Liver (tissue), 9 donors: ENCODE data around the gene STK38L. TPM values are rescaled to one million over a fixed set of nuclear protein-coding genes. Genes with fewer than 3 reads are reported as not detected.
A peak's percentile ranks its signal among the peaks of the same experiment; 100 is the strongest.

ENCODE experiments used
- DNase-seq: peaks from one replicate; pipeline ENCODE4 v3.0.0-alpha.2; 2017; ENCODE audit warnings: low spot score
- H3K27ac ChIP-seq, 2 donors: one replicate each; pipeline ENCODE4 v1.7.0; 2013; ENCODE audit warnings: inconsistent platforms in 2 of 2, low read length in 2 of 2, control low read depth in 1 of 2, low read depth in 1 of 2, mild to moderate bottlenecking in 1 of 2
- H3K27me3 ChIP-seq, 4 donors: one replicate each; pipeline versions ENCODE4 v1.6.1 to v1.7.0; 2013; ENCODE audit warnings: low read length in 3 of 4, inconsistent platforms in 1 of 4, mild to moderate bottlenecking in 1 of 4, moderate library complexity in 1 of 4; ENCODE audit not compliant: control insufficient read depth in 4 of 4, insufficient read depth in 4 of 4
- H3K36me3 ChIP-seq, 4 donors: one replicate each; pipeline versions ENCODE4 v1.6.1 to v1.7.0; 2013; ENCODE audit warnings: low read length in 3 of 4, mild to moderate bottlenecking in 3 of 4, low read depth in 1 of 4, moderate library complexity in 1 of 4; ENCODE audit not compliant: control insufficient read depth in 4 of 4, insufficient read depth in 3 of 4
- H3K4me1 ChIP-seq, 4 donors: one replicate each; pipeline versions ENCODE4 v1.6.1 to v1.7.0; 2013; ENCODE audit warnings: low read length in 3 of 4, mild to moderate bottlenecking in 3 of 4, moderate library complexity in 1 of 4; ENCODE audit not compliant: control insufficient read depth in 4 of 4, insufficient read depth in 4 of 4
- H3K4me3 ChIP-seq, 3 donors: one replicate each; pipeline versions ENCODE4 v1.6.1 to v1.7.0; 2013; ENCODE audit warnings: low read length in 3 of 3, control low read depth in 1 of 3, low read depth in 1 of 3, mild to moderate bottlenecking in 1 of 3
- H3K9ac ChIP-seq, 2 donors: one replicate each; pipeline ENCODE4 v1.7.0; 2013; ENCODE audit warnings: low read length in 2 of 2, mild to moderate bottlenecking in 2 of 2, moderate library complexity in 2 of 2, control low read depth in 1 of 2, low read depth in 1 of 2
- H3K9me3 ChIP-seq, 4 donors: one replicate each; pipeline versions ENCODE4 v1.6.1 to v1.7.0; 2013; ENCODE audit warnings: low read length in 3 of 4; ENCODE audit not compliant: control insufficient read depth in 4 of 4
- ATF3 ChIP-seq: IDR thresholded peaks from 2 replicates; pipeline ENCODE4 v1.6.1; 2016; ENCODE audit warnings: antibody characterized with exemption
- CTCF ChIP-seq: fragments of 150-350 bp; IDR thresholded peaks from 2 replicates; pipeline ENCODE4 v1.5.1; 2017; ENCODE audit warnings: improper control_type of control experiment, low read depth, low read length; ENCODE audit not compliant: missing input control
- EGR1 ChIP-seq, 2 donors: IDR thresholded peaks; 2 replicates each; pipeline ENCODE4 v1.6.1; 2016 to 2018; ENCODE audit warnings: antibody characterized with exemption in 2 of 2, low read depth in 2 of 2
- FOXA1 ChIP-seq: IDR thresholded peaks from 2 replicates; pipeline ENCODE4 v1.6.1; 2016; ENCODE audit warnings: antibody characterized with exemption
- FOXA2 ChIP-seq: IDR thresholded peaks from 2 replicates; pipeline ENCODE4 v1.6.1; 2016; ENCODE audit warnings: antibody characterized with exemption
- GABPA ChIP-seq, 2 donors: IDR thresholded peaks in 1 of 2; conservative IDR thresholded peaks in 1 of 2; 2 replicates each; pipeline ENCODE4 v1.6.1; 2016; ENCODE audit warnings: antibody characterized with exemption in 2 of 2, mild to moderate bottlenecking in 1 of 2, moderate library complexity in 1 of 2
- HNF4A ChIP-seq, 2 donors: conservative IDR thresholded peaks; 2 replicates each; pipeline ENCODE4 v1.6.1; 2016; ENCODE audit warnings: antibody characterized with exemption in 2 of 2, mild to moderate bottlenecking in 2 of 2
- HNF4G ChIP-seq: IDR thresholded peaks from 2 replicates; pipeline ENCODE4 v1.6.1; 2016; ENCODE audit warnings: antibody characterized with exemption
- JUND ChIP-seq, 2 donors: IDR thresholded peaks; 2 replicates each; pipeline ENCODE4 v1.6.1; 2016; ENCODE audit warnings: antibody characterized with exemption in 2 of 2
- NR2F2 ChIP-seq: IDR thresholded peaks from 2 replicates; pipeline ENCODE4 v1.6.1; 2016; ENCODE audit warnings: antibody characterized with exemption
- RAD21 ChIP-seq, 2 donors: IDR thresholded peaks; 2 replicates each; pipeline ENCODE4 v1.6.1; 2016; ENCODE audit warnings: antibody characterized with exemption in 2 of 2, mild to moderate bottlenecking in 2 of 2
- RXRA ChIP-seq, 2 donors: IDR thresholded peaks; 2 replicates each; pipeline ENCODE4 v1.6.1; 2017 to 2018; ENCODE audit warnings: antibody characterized with exemption in 2 of 2, mild to moderate bottlenecking in 1 of 2
- SP1 ChIP-seq: IDR thresholded peaks from 2 replicates; pipeline ENCODE4 v1.6.1; 2018; ENCODE audit warnings: antibody characterized with exemption, mild to moderate bottlenecking
- TAF1 ChIP-seq: conservative IDR thresholded peaks from 2 replicates; pipeline ENCODE4 v1.6.1; 2016; ENCODE audit warnings: antibody characterized with exemption, mild to moderate bottlenecking
- YY1 ChIP-seq: IDR thresholded peaks from 2 replicates; pipeline ENCODE4 v1.6.1; 2016; ENCODE audit warnings: antibody characterized with exemption, mild to moderate bottlenecking
- WGBS: extraction: QIAGEN DNeasy Blood & Tissue Kit; methylation state at CpG from one replicate; pipeline ENCODE4 v1.1.7; 2013; 5-methylcytosine and 5-hydroxymethylcytosine counted together
- polyA plus RNA-seq, 2 donors: library from polyadenylated mRNA; stranded (reverse) in 1 of 2; unstranded in 1 of 2; fragments of 200-250 nt in 1 of 2; fragments of >200 nt in 1 of 2; fragmentation: Nextera tagmentation in 1 of 2; extraction: Ambion mirVana in 1 of 2; gene quantifications; one replicate each; pipeline versions ENCODE4 v1.2.1 to v1.2.3, GENCODE V29; 2013 to 2015
- total RNA-seq, 2 donors: library from RNA; depleted of rRNA; stranded (reverse); fragments of >200 nt; gene quantifications; one replicate each; pipeline ENCODE4 v1.2.3, GENCODE V29; 2014
- TF ChIP-seq, protein P1 (sequence below): IDR thresholded peaks from 2 replicates; pipeline ENCODE4 v1.6.1; 2016; ENCODE audit warnings: antibody characterized with exemption, mild to moderate bottlenecking
- TF ChIP-seq, protein P2 (sequence below): IDR thresholded peaks from 2 replicates; pipeline ENCODE4 v1.6.1; 2016; ENCODE audit warnings: antibody characterized with exemption
- TF ChIP-seq, protein P3 (sequence below): IDR thresholded peaks from 2 replicates; pipeline ENCODE4 v1.6.1; 2016; ENCODE audit warnings: antibody characterized with exemption
- donor health status: healthy.
- donor health status: healthy.
- donor health status: healthy.
- donor health status: healthy.
- donor health status: healthy.

The STK38L gene
- total and polyA plus RNA-seq, 4 donors: 2.8 to 8.6 (median 6.6) TPM

GRCh38 chr12:27272373-27273028 is 28.4 kb downstream of the STK38L start:
- DNase-seq: no peak
- peaks cover 10 to 29% (median 17%) of the 10 kb centered on the region in 4 donors for H3K4me1 ChIP-seq
- TF ChIP-seq JUND (IDR thresholded peaks at IDR 0.05) (peak in 1 of 2 donors; percentile 37), RXRA (IDR thresholded peaks at IDR 0.05) (peak in 1 of 2 donors; percentile 56), TAF1 (no peak), GABPA (IDR thresholded peaks at IDR 0.05 in 1 of 2, conservative IDR thresholded peaks at IDR 0.05 in 1 of 2) (no peak), CTCF (no peak), NR2F2 (peak; percentile 65), ATF3 (no peak), SP1 (peak; percentile 68), YY1 (peak; percentile 93), FOXA1 (no peak), RAD21 (IDR thresholded peaks at IDR 0.05) (peak; percentile 23 to 32), FOXA2 (no peak), EGR1 (IDR thresholded peaks at IDR 0.05; ENCODE audit: low read depth in 2 of 2) (peak in 1 of 2 donors; percentile 52), HNF4G (no peak), HNF4A (conservative IDR thresholded peaks at IDR 0.05) (peak; percentile 78 to 83)
- TF ChIP-seq, protein P1, sequence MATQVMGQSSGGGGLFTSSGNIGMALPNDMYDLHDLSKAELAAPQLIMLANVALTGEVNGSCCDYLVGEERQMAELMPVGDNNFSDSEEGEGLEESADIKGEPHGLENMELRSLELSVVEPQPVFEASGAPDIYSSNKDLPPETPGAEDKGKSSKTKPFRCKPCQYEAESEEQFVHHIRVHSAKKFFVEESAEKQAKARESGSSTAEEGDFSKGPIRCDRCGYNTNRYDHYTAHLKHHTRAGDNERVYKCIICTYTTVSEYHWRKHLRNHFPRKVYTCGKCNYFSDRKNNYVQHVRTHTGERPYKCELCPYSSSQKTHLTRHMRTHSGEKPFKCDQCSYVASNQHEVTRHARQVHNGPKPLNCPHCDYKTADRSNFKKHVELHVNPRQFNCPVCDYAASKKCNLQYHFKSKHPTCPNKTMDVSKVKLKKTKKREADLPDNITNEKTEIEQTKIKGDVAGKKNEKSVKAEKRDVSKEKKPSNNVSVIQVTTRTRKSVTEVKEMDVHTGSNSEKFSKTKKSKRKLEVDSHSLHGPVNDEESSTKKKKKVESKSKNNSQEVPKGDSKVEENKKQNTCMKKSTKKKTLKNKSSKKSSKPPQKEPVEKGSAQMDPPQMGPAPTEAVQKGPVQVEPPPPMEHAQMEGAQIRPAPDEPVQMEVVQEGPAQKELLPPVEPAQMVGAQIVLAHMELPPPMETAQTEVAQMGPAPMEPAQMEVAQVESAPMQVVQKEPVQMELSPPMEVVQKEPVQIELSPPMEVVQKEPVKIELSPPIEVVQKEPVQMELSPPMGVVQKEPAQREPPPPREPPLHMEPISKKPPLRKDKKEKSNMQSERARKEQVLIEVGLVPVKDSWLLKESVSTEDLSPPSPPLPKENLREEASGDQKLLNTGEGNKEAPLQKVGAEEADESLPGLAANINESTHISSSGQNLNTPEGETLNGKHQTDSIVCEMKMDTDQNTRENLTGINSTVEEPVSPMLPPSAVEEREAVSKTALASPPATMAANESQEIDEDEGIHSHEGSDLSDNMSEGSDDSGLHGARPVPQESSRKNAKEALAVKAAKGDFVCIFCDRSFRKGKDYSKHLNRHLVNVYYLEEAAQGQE: peak; percentile 52
- TF ChIP-seq, protein P2, sequence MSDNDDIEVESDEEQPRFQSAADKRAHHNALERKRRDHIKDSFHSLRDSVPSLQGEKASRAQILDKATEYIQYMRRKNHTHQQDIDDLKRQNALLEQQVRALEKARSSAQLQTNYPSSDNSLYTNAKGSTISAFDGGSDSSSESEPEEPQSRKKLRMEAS: peak; percentile 22
- TF ChIP-seq, protein P3, sequence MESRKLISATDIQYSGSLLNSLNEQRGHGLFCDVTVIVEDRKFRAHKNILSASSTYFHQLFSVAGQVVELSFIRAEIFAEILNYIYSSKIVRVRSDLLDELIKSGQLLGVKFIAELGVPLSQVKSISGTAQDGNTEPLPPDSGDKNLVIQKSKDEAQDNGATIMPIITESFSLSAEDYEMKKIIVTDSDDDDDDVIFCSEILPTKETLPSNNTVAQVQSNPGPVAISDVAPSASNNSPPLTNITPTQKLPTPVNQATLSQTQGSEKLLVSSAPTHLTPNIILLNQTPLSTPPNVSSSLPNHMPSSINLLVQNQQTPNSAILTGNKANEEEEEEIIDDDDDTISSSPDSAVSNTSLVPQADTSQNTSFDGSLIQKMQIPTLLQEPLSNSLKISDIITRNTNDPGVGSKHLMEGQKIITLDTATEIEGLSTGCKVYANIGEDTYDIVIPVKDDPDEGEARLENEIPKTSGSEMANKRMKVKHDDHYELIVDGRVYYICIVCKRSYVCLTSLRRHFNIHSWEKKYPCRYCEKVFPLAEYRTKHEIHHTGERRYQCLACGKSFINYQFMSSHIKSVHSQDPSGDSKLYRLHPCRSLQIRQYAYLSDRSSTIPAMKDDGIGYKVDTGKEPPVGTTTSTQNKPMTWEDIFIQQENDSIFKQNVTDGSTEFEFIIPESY: peak; percentile 28
- peak overlapping the region; percentile 86 to 87 for H3K27ac ChIP-seq
- H3K9me3 ChIP-seq: no peaks in the 10 kb centered on the region
- 45% methylated on average over 2 of the region's 2 CpGs for WGBS
- peak overlapping the region in 1 of 2 donors; percentile 50 for H3K9ac ChIP-seq
- no peak overlapping the region for H3K4me3 ChIP-seq
- peaks cover 0 to 2% (median 0%) of the 10 kb centered on the region in 4 donors for H3K36me3 ChIP-seq
- H3K27me3 ChIP-seq: no peaks in the 10 kb centered on the region
